Activated CD4-positive, CD25-positive, alpha-beta regulatory T cell (primary cell): ENCODE measurements around the gene ST8SIA5.

Experiments used
- DNase-seq, 4 experiments: peaks; one replicate each; lab custom pipeline; 2025; lab: John Stamatoyannopoulos, UW

ST8SIA5 gene

GRCh38 chr18:46706968-46707367 is 49.9 kb downstream of the ST8SIA5 start:
- no peak for DNase-seq

GRCh38 chr18:46705521-46705920 is 51.3 kb downstream of the ST8SIA5 start:
- DNase-seq, result no peak

DNA sequence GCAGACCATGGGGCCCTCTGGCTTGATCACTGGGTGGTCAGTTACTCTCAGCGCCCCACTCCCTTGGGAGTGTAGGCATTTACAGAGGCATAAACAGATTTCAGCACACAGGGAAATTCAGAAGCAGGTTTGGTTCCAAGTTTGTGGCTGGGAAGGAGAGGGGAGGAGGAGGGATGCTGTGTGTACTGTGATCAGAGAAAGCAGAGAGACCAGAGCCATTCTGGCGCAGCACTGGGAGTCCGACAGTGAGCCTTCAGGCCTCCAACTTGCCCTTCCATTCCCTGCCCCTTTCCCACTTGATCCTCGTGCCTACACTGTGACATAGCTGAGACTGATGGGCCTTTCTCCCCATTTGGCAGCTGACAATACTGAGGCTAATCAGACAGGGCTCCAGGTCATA is 52.0 kb downstream of the ST8SIA5 start:
- DNase-seq, result no peak

- DNase-seq, result no peak
Observed at GRCh38 chr18:46704189-46704588, 52.7 kb downstream of the ST8SIA5 start.

DNA sequence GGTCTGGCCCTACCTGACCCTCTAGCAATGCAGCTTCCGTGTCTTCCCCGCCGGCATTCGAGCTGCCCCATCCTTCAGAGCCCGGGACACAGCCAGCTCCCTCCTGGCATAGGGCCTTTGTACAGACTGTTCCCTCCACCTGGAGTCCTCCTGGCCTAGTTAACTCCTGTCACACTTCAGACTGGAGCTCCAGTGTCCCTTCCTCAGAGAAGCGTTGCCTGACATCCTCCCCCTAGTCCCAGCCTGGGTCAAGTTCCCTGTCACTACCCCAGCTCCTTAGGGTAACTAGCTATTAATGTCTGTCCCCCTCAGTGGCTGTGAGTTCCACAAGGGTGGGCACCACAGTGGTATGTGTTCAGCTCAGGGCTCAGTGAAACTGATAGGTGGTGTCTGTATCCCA is 54.4 kb downstream of the ST8SIA5 start:
- no peak for DNase-seq

GRCh38 chr18:46700066-46700824 is 56.6 kb downstream of the ST8SIA5 start:
- no peak for DNase-seq

DNA sequence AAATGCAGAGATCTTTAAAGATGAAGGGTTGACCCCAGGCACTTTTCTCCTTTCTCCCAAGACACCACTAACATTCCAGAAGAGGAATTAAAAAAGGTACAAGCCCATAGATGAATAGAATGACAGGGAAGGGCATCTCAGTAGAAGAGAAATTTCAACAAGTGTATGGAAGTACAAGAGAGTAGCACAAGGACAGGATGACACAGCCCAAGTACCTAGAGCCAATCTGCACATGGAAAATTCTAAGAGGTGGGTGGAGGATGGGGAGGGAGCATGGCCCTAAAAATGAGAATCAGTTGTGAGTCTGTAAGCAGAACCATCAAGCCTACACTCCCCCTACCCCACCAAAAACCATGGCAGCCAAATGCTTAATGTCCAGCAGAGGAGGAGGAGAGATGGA is 60.2 kb downstream of the ST8SIA5 start:
- no peak for DNase-seq

GRCh38 chr18:46696268-46696667 is 60.6 kb downstream of the ST8SIA5 start:
- no peak for DNase-seq

DNA sequence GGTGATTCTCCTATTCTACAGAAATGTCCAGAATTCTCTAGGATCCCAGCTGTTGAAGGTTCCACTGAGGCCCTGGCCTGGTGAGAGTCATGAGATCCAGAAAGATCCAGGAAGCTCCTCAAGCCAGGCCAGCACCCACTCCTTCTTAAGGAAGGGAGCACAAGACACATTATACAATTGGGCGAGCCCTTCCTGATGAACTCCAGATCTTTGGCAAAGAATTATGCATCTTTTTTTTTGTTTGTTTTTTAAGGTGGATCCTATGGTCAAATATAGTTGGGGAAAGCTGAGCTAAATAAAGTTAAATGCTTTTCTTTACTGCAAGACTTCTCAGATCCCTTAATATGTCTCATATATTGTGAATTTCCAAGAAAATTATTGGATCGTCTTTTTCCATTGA is 62.9 kb downstream of the ST8SIA5 start:
- DNase-seq, result no peak

- no peak for DNase-seq
Observed at GRCh38 chr18:46688853-46689525, 67.9 kb downstream of the ST8SIA5 start.

DNA sequence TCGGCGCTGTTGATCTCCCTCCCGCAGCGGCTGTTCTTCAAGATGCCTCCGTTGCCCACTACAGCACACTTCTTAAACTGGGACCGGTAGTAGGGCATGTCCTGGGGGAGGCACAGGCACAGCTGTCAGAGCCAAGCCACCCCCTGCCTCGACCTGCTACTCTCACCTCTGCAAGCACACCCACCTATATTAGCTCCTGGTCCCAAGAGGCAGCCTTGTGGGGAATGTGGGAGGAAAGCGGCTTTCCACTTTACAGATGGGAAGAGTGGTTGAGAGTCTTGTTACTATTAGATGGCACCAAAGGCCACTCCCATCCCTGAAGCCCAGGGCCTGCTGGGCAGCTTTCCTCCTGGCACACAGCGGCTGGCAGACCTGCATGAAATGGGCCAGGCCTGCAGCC is 70.7 kb downstream of the ST8SIA5 start:
- DNase-seq, result no peak

DNA sequence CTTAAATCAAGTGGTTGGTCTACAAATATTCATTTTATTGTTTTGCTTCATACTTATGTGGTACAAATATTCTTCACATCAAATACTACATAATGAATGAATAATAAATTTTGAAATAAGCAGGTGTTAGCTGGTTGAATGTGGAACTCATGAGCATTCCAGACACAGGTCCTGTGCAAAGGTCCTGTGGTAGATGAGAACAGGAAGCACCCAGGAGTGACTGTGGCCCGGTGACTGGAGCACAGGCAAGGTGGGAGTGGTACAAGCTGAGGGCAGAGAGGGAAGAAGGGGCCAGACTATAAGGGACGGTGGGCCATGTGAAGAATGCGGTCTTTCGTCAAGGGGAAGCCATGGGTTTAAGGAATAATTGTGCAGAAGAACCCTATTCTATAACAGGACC is 73.6 kb downstream of the ST8SIA5 start:
- DNase-seq, result no peak

GRCh38 chr18:46680784-46681695 is 75.8 kb downstream of the ST8SIA5 start:
- DNase-seq, result no peak

DNA sequence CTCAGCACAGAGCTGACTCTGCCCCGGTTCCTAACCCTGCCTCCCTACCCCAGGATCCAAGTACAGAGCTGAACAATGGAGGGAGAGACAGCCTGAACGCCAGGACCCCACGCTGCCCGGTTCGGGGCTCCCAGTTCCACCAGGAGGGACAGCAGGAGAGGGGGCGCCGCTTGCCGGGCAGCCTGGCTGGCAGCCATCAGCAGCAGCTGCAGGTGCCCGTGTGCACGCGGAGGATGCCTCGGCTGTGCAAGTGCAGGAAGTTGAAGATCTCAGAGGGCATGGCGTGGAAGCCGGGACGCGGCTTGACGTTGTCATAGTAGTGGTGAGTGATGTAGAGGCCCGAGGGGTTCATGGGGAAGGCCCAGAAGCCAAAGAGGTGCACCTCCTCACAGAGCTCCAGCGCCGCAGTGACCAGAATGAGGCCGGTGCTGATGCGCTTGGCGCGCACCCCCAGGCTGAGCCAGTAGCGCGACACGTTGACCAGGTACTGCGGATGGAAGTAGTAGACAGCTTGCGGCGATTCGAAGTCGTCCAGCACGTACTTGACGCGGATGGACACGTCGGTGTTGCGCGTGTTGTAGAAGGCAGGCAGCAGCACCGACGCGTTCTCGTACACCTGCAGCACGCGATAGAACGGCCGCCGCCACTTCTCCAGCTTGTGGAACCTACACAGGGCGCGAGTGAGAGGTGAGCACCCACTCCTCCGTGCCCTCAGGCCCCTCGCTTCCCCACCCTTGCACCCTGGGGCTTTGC is 76.8 kb downstream of the ST8SIA5 start:
- no peak for DNase-seq

GRCh38 chr18:46678785-46679399 is 78.0 kb downstream of the ST8SIA5 start:
- no peak for DNase-seq

DNA sequence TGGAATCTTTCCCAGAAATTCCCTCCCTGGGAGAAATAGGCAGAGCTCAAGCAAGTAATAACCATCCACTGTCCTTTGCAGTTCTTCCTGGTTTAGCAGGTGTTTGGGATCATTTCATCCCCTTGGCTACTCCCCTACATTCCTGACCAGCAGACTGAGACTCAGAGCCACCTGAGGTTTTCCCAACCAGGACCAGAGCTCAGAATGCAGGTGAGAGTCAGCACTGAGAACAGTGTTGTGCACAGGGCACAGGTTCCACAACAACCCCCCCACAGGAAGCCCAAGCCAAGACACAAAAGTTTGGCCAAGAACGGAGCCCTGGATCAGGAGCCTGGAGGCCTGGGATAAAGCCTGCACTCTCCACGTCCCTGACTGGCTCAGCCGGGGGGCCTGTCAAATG is 78.8 kb downstream of the ST8SIA5 start:
- DNase-seq, result no peak

DNA sequence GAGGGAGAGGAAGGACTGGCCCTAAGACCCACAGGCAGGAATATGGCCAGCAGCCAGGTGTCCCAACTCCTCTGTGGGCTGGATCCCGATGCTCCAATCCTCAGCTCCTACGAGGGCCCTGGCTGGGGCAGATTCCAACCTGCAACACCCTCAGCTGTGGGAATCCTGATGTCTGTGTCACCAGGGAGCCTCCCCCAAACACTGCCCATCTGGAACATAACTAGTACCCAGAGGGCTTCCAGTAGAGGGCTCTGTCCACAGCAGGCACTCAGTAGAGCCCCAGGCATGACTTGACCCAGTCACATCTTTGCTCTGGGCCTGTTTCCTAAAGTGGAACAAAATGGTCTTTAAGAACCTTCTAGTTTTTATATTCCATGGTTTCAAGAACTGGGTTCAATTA is 79.2 kb downstream of the ST8SIA5 start:
- no peak for DNase-seq

DNA sequence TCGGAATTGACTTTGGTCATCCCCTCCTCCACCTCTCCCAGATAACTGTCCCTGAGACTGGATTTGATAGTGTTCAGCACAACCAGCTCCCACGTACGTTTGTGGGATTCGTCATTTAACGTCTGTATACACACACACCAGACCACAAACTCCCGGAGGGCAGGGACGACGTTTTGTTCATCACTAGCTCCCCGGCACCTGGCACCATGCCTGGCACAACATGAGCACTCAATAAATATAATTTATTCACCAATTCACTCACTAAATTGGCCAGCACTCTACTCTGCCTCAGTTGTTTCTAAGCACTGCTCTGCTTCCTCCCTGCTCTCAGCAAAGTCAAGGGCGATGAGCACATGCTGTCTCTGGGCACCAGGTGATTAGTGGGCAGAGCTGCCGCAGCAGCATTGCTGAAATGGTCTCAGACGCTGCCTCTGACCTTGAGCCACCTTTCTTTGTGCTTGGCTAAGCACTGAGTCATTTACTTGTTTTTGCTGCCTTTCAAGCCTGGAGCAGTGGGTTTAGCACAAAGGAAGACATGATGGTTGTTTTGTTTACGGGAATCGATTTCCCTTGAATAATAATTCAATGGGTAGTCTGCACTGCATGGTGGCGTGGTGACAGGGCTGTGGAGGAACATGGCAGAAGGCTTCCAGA is 80.5 kb downstream of the ST8SIA5 start:
- no peak for DNase-seq

DNA sequence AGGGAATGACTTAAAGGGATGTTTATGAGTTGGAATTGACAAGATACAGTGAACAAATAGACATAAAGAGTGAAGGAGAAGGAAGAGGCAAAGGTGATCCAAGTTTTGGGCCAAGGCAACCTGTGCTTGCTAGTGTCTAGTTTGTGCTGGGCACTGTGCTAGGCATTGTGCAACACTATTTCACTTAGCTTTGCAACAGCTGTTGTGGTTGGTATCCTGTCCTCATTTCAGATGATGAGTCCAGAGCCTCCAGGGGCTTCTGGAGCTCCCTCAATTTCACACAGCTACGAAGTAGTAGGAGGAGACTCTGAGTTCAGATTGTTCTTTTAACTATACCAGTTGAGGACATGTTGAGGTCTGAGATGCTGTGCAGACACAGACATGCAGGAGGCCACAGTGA is 81.7 kb downstream of the ST8SIA5 start:
- DNase-seq, result no peak

- DNase-seq, result no peak
Observed at GRCh38 chr18:46672062-46672970, 84.5 kb downstream of the ST8SIA5 start.
